ENCODE data around the gene ATP5F1A. TPM values are rescaled to one million over a fixed set of nuclear protein-coding genes. Genes with fewer than 3 reads are reported as not detected.

ATP5F1A gene
- total RNA-seq, 1 experiment from 2014 or later, result 890 TPM

Small RNA genes within 50 kb of the gene (small RNA-seq; reads per million reads assigned to genes)
- gene RNU6-1278P, result 0 reads per million in 2 experiments
- 0 to 0.19 reads per million in 2 experiments for gene RNY4P37

Other genes starting within 250 kb of the ATP5F1A start
- 27.4 and 28.2 TPM in 2 replicates for gene EPG5, start 131.0 kb downstream of the ATP5F1A start, total RNA-seq (2014; rRNA removed; shearing (Covaris generic))
- 0.18 TPM in 1 of 2 replicates, not detected in the other for gene PSTPIP2, start 26.0 kb downstream of the ATP5F1A start, total RNA-seq (2014; rRNA removed; shearing (Covaris generic))
- 26.7 and 32.6 TPM in 2 replicates for gene HAUS1, start 6.1 kb upstream of the ATP5F1A start, total RNA-seq (2014; rRNA removed; shearing (Covaris generic))

All from SK-MEL-5 (cell line).